PC-9 (cell line): ENCODE data around the gene FAM209B. TPM values are rescaled to one million over a fixed set of nuclear protein-coding genes. Genes with fewer than 3 reads are reported as not detected.

Experiments
- BruUV-seq: library from RNA; stranded (reverse); fragments of 400-500 nt; replicated peaks from 2 replicates; lab custom pipeline; 2021; lab: Mats Ljungman, UMichigan
- CTCF ChIA-PET: fragments of 300-600 bp; sonication (Branson Sonifier 250); formaldehyde crosslinking; loops from one replicate; lab custom pipeline; 2022; ENCODE audit warnings: antibody characterized with exemption; lab: Charles Lee
- POLR2A ChIA-PET: fragments of 300-600 bp; sonication (Branson Sonifier 250); formaldehyde crosslinking; loops from one replicate; lab custom pipeline; 2022; ENCODE audit warnings: antibody characterized with exemption; ENCODE audit not compliant: unreplicated experiment; lab: Charles Lee
- DNase-seq, 2 experiments: peaks; one replicate each; pipeline versions ENCODE4 v3.0.0 to v3.0.0-alpha.2; 2015 to 2022; ENCODE audit warnings: mixed read lengths in 1 of 2
- H2AFZ ChIP-seq: fragments of 200-600 bp; sonication (generic); 2 replicates; pipeline ENCODE4 v1.8.1; 2017; ENCODE audit warnings: antibody characterized with exemption
- H3F3A ChIP-seq: fragments of 200-600 bp; sonication (generic); 2 replicates; pipeline ENCODE4 v1.8.1; 2017; ENCODE audit warnings: antibody characterized with exemption, mild to moderate bottlenecking, low read depth; ENCODE audit not compliant: insufficient read depth
- H3K27ac ChIP-seq: fragments of 200-600 bp; sonication (generic); 2 replicates; pipeline ENCODE4 v1.6.1; 2016; ENCODE audit warnings: mixed run types
- H3K27me3 ChIP-seq: fragments of 200-600 bp; sonication (generic); 2 replicates; pipeline ENCODE4 v1.6.1; 2016; ENCODE audit warnings: low read depth, mixed run types; ENCODE audit not compliant: insufficient read depth
- H3K36me3 ChIP-seq: fragments of 200-600 bp; sonication (generic); 2 replicates; pipeline ENCODE4 v1.6.1; 2016; ENCODE audit warnings: low read depth, mixed run types
- H3K4me1 ChIP-seq: fragments of 200-600 bp; sonication (generic); replicated peaks from 2 replicates; pipeline ENCODE4 v1.6.1; 2016; ENCODE audit warnings: mixed run types; ENCODE audit not compliant: insufficient read depth
- H3K4me2 ChIP-seq: fragments of 200-600 bp; sonication (generic); 2 replicates; pipeline ENCODE4 v1.6.1; 2017; ENCODE audit warnings: mixed run types
- H3K4me3 ChIP-seq: fragments of 200-600 bp; sonication (generic); 2 replicates; pipeline ENCODE4 v1.6.1; 2016; ENCODE audit warnings: mixed run types
- H3K79me2 ChIP-seq: fragments of 200-600 bp; sonication (generic); 2 replicates; pipeline ENCODE4 v1.6.1; 2017; ENCODE audit warnings: low read depth, mixed run types
- H3K9me2 ChIP-seq: fragments of 200-600 bp; sonication (generic); 2 replicates; pipeline ENCODE4 v1.8.1; 2017; ENCODE audit warnings: mild to moderate bottlenecking; ENCODE audit not compliant: insufficient read depth
- H3K9me3 ChIP-seq: fragments of 200-600 bp; sonication (generic); 2 replicates; pipeline ENCODE4 v1.8.1; 2016; ENCODE audit warnings: low read depth; ENCODE audit not compliant: insufficient read depth
- H4K20me1 ChIP-seq: fragments of 200-600 bp; sonication (generic); 2 replicates; pipeline ENCODE4 v1.8.1; 2017; ENCODE audit not compliant: insufficient read depth
- CTCF ChIP-seq: fragments of 200-600 bp; sonication (generic); conservative IDR thresholded peaks from 2 replicates; pipeline ENCODE4 v1.6.1; 2017; ENCODE audit warnings: mixed run types, antibody characterized with exemption, mild to moderate bottlenecking, moderate library complexity
- EZH2 ChIP-seq: fragments of 200-600 bp; sonication (generic); IDR thresholded peaks from 2 replicates; pipeline ENCODE4 v1.8.0; 2017; ENCODE audit warnings: antibody characterized with exemption, low read depth
- intact Hi-C: fragments of 100-400 bp; cut with micrococcal nuclease; formaldehyde crosslinking; loops from one replicate; pipeline ENCODE4 v1.10.0; 2022; ENCODE audit not compliant: unreplicated experiment
- total RNA-seq: library from RNA; stranded (reverse); gene quantifications from 2 replicates; pipeline ENCODE4 v1.2.3, GENCODE V29; 2021

Gene FAM209B
- total RNA-seq, 1 experiment from 2014 or later: not detected

GRCh38 chr20:56584916-56585315 lies 51.9 kb downstream of the FAM209B start:
- H3K4me2 ChIP-seq: no peak overlapping the region
- H3K27me3 ChIP-seq: no peaks in the 10 kb centered on the region
- no TSS peak for BruUV-seq
- H4K20me1 ChIP-seq: no peaks in the 10 kb centered on the region
- no peaks in the 10 kb centered on the region for H3K36me3 ChIP-seq
- TF ChIP-seq CTCF (no peak), EZH2 (no peak)
- H3K27ac ChIP-seq: no peak overlapping the region
- H3K4me1 ChIP-seq: peaks cover 30% of the 10 kb centered on the region
- no peaks in the 10 kb centered on the region for H3K9me3 ChIP-seq
- no peaks in the 10 kb centered on the region for H3K9me2 ChIP-seq
- H3F3A ChIP-seq: peaks cover 25% of the 10 kb centered on the region
- intact Hi-C loops: no loop called here
- no peak for DNase-seq
- CTCF ChIA-PET: no interaction called here
- no peak overlapping the region for H2AFZ ChIP-seq
- no peaks in the 10 kb centered on the region for H3K79me2 ChIP-seq
- POLR2A ChIA-PET: interaction anchor here (0.6 kb wide), 1 partner anchor 94 kb away, joined by 5 read pairs; no protein-coding TSS in a partner anchor
- no peak overlapping the region for H3K4me3 ChIP-seq

Other genes starting within 250 kb of the FAM209B start
- gene FAM210B, start 174.3 kb upstream of the FAM209B start, total RNA-seq: 18.9 and 21.4 TPM in 2 replicates
- 66.7 and 92.0 TPM in 2 replicates for gene AURKA, start 141.0 kb upstream of the FAM209B start, total RNA-seq
- gene CSTF1, start 140.6 kb upstream of the FAM209B start, total RNA-seq: 39.6 and 50.0 TPM in 2 replicates
- 0.15 TPM in 1 of 2 replicates, not detected in the other for gene CASS4, start 121.0 kb upstream of the FAM209B start, total RNA-seq
- gene RTF2, start 64.6 kb upstream of the FAM209B start, total RNA-seq: 96.2 and 108 TPM in 2 replicates
- not detected in 2 replicates for gene FAM209A, start 8.5 kb upstream of the FAM209B start, total RNA-seq
- gene TFAP2C, start 96.1 kb downstream of the FAM209B start, total RNA-seq: 27.8 and 34.8 TPM in 2 replicates